ENCODE data around the gene ADRB2.
"Not testable (repeated sequence)": the region's sequence is repeated elsewhere in the genome, so short reads cannot be mapped to it uniquely, and the experiment has no call there.

Gene ADRB2

GRCh38 chr5:148826053-148826738 is at the start of gene ADRB2:
ADRB2 (plus strand) TSS chr5:148826611; CDS start chr5:148826832, 221 bp downstream.
- DNase-seq: peak; percentile 88

GRCh38 chr5:148776780-148777179 is 49.6 kb upstream of the ADRB2 start:
- DNase-seq: no peak

- DNase-seq: no peak
Measured at GRCh38 chr5:148778882-148779281, 47.5 kb upstream of the ADRB2 start.

- no peak for DNase-seq
Measured at GRCh38 chr5:148780711-148781110, 45.7 kb upstream of the ADRB2 start.

- no peak for DNase-seq
Measured at GRCh38 chr5:148781766-148782165, 44.6 kb upstream of the ADRB2 start.

- no peak for DNase-seq
Measured at GRCh38 chr5:148785223-148785622, 41.2 kb upstream of the ADRB2 start.

GRCh38 chr5:148786456-148786855 is 40.0 kb upstream of the ADRB2 start:
- no peak for DNase-seq

- DNase-seq: no peak
Measured at GRCh38 chr5:148788636-148789035, 37.8 kb upstream of the ADRB2 start.

GRCh38 chr5:148790545-148791333 is 35.7 kb upstream of the ADRB2 start:
- DNase-seq: no peak

GRCh38 chr5:148791334-148791667 is 35.1 kb upstream of the ADRB2 start:
- DNase-seq: no peak

GRCh38 chr5:148791696-148792095 is 34.7 kb upstream of the ADRB2 start:
- no peak for DNase-seq

GRCh38 chr5:148792744-148793143 is 33.7 kb upstream of the ADRB2 start:
- DNase-seq: no peak

- DNase-seq: no peak
Measured at GRCh38 chr5:148793261-148793660, 33.1 kb upstream of the ADRB2 start.

GRCh38 chr5:148794275-148794674 is 32.1 kb upstream of the ADRB2 start:
- DNase-seq: no peak

GRCh38 chr5:148794729-148795561 is 31.5 kb upstream of the ADRB2 start:
- no peak for DNase-seq

- DNase-seq: no peak
Measured at GRCh38 chr5:148796936-148797335, 29.5 kb upstream of the ADRB2 start.

GRCh38 chr5:148798786-148799185 is 27.6 kb upstream of the ADRB2 start:
- no peak for DNase-seq

GRCh38 chr5:148799737-148800527 is 26.5 kb upstream of the ADRB2 start:
- DNase-seq: no peak

GRCh38 chr5:148801682-148802276 is 24.6 kb upstream of the ADRB2 start:
- no peak for DNase-seq

GRCh38 chr5:148803451-148803850 is 23.0 kb upstream of the ADRB2 start:
- not testable (repeated sequence) for DNase-seq

- DNase-seq: no peak
Measured at GRCh38 chr5:148804393-148804792, 22.0 kb upstream of the ADRB2 start.
